MM.1S (cell line): ENCODE results near the gene YWHAG.
A peak's percentile ranks its signal among the peaks of the same experiment; 100 is the strongest.

Experiments used
- DNase-seq: peaks from one replicate; pipeline ENCODE4 v3.0.0-alpha.2; 2015
- H2AFZ ChIP-seq: fragments of 300-600 bp; sonication (generic); 2 replicates; pipeline ENCODE4 v1.6.0; 2016; ENCODE audit warnings: antibody characterized with exemption, low read length
- H3F3A ChIP-seq: fragments of 300-600 bp; sonication (generic); 2 replicates; pipeline ENCODE4 v1.6.1; 2016; ENCODE audit warnings: mild to moderate bottlenecking, antibody characterized with exemption, low read length, moderate library complexity, mixed read lengths; ENCODE audit not compliant: insufficient read depth
- H3K27ac ChIP-seq: fragments of 300-600 bp; sonication (generic); 2 replicates; pipeline ENCODE4 v1.5.1; 2016; ENCODE audit warnings: mild to moderate bottlenecking, low read length
- H3K27me3 ChIP-seq: fragments of 300-600 bp; sonication (generic); replicated peaks from 2 replicates; pipeline ENCODE4 v1.6.0; 2016; ENCODE audit warnings: low read length; ENCODE audit not compliant: insufficient read depth
- H3K36me3 ChIP-seq: fragments of 300-600 bp; sonication (generic); replicated peaks from 2 replicates; pipeline ENCODE4 v1.6.1; 2016; ENCODE audit warnings: mild to moderate bottlenecking, low read length, mixed read lengths; ENCODE audit not compliant: insufficient read depth
- H3K4me1 ChIP-seq: fragments of 300-600 bp; sonication (generic); 2 replicates; pipeline ENCODE4 v1.6.1; 2016; ENCODE audit warnings: low read length, mixed read lengths
- H3K4me2 ChIP-seq: fragments of 300-600 bp; sonication (generic); 2 replicates; pipeline ENCODE4 v1.6.0; 2016; ENCODE audit warnings: low read depth, low read length
- H3K4me3 ChIP-seq: fragments of 300-600 bp; sonication (generic); 2 replicates; pipeline ENCODE4 v1.5.1; 2016; ENCODE audit warnings: low read length, mixed read lengths
- H3K79me2 ChIP-seq: fragments of 300-600 bp; sonication (generic); 2 replicates; pipeline ENCODE4 v1.6.1; 2016; ENCODE audit warnings: mixed run types, low read length, mixed read lengths
- H3K9ac ChIP-seq: fragments of 300-600 bp; sonication (generic); 2 replicates; pipeline ENCODE4 v1.6.1; 2016; ENCODE audit warnings: low read length, mixed read lengths
- H3K9me2 ChIP-seq: fragments of 300-600 bp; sonication (generic); replicated peaks from 2 replicates; pipeline ENCODE4 v1.6.1; 2016; ENCODE audit warnings: mild to moderate bottlenecking, low read length, mixed read lengths; ENCODE audit not compliant: insufficient read depth
- H3K9me3 ChIP-seq: fragments of 300-600 bp; sonication (generic); replicated peaks from 2 replicates; pipeline ENCODE4 v1.6.1; 2016; ENCODE audit warnings: mild to moderate bottlenecking, low read length, mixed read lengths; ENCODE audit not compliant: insufficient read depth
- H4K20me1 ChIP-seq: fragments of 300-600 bp; sonication (generic); 2 replicates; pipeline ENCODE4 v1.6.1; 2016; ENCODE audit warnings: mild to moderate bottlenecking, low read length, moderate library complexity, mixed read lengths; ENCODE audit not compliant: insufficient read depth
- EZH2 ChIP-seq: fragments of 300-600 bp; sonication (generic); optimal IDR thresholded peaks from 2 replicates; pipeline ENCODE3; 2017; ENCODE audit warnings: low read depth, mild to moderate bottlenecking, antibody characterized with exemption, low read length, mixed read lengths
- EZH2phosphoT487 ChIP-seq: fragments of 300-600 bp; sonication (generic); IDR thresholded peaks from 2 replicates; pipeline ENCODE4 v1.6.1; 2018; ENCODE audit warnings: antibody characterized with exemption, low read length
- TF ChIP-seq, protein P1 (sequence below): fragments of 300-600 bp; sonication (generic); IDR thresholded peaks from 2 replicates; pipeline ENCODE4 v1.5.1; 2016; ENCODE audit warnings: antibody characterized with exemption, low read length, mixed read lengths

Gene YWHAG

DNA sequence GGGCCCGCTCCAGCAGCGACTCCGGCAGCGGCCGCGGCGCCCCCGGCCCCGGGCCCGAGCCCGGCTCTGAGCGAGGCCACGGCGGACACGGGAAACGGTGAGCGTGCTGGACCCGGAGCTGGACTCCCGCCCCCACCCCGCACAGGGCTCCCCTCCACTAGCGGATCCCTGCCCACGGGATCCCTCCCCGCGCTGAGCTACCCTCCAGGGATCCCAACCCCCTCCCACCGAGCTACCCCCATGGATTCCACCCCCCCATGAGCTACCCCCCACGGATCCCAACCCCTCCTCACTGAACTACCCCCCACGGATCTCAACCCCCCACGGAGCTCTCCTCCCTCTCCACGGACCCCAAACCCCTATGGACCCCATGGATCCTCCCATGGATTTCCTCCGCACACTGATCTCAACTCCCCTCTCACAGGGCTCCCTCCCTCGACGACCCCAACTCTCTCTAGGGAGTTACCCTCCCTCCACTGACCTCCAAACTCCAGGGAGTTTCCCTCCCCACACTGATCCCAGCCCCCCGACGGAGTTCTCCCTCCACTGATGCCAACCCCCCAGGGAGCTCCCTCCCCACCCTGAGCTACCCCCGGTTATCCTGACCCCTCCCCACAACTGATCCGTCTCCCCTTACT is 77.0 kb downstream of the YWHAG start:
- Histone ChIP-seq H3K4me2 (peak overlapping the region; percentile 29; the same call in 1 of the 2 replicates), H3K9me3 (no peaks in the 10 kb centered on the region), H3F3A (no peaks in the 10 kb centered on the region), H3K4me1 (no peaks in the 10 kb centered on the region), H3K79me2 (no peaks in the 10 kb centered on the region), H3K36me3 (no peaks in the 10 kb centered on the region), H3K27me3 (peaks cover 77% of the 10 kb centered on the region), H3K9ac (no peak overlapping the region), H3K4me3 (no peak overlapping the region), H2AFZ (no peak overlapping the region), H3K9me2 (no peaks in the 10 kb centered on the region), H4K20me1 (no peaks in the 10 kb centered on the region), H3K27ac (no peak overlapping the region)
- no peak for DNase-seq
- TF ChIP-seq, protein P1, sequence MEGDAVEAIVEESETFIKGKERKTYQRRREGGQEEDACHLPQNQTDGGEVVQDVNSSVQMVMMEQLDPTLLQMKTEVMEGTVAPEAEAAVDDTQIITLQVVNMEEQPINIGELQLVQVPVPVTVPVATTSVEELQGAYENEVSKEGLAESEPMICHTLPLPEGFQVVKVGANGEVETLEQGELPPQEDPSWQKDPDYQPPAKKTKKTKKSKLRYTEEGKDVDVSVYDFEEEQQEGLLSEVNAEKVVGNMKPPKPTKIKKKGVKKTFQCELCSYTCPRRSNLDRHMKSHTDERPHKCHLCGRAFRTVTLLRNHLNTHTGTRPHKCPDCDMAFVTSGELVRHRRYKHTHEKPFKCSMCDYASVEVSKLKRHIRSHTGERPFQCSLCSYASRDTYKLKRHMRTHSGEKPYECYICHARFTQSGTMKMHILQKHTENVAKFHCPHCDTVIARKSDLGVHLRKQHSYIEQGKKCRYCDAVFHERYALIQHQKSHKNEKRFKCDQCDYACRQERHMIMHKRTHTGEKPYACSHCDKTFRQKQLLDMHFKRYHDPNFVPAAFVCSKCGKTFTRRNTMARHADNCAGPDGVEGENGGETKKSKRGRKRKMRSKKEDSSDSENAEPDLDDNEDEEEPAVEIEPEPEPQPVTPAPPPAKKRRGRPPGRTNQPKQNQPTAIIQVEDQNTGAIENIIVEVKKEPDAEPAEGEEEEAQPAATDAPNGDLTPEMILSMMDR = no peak

DNA sequence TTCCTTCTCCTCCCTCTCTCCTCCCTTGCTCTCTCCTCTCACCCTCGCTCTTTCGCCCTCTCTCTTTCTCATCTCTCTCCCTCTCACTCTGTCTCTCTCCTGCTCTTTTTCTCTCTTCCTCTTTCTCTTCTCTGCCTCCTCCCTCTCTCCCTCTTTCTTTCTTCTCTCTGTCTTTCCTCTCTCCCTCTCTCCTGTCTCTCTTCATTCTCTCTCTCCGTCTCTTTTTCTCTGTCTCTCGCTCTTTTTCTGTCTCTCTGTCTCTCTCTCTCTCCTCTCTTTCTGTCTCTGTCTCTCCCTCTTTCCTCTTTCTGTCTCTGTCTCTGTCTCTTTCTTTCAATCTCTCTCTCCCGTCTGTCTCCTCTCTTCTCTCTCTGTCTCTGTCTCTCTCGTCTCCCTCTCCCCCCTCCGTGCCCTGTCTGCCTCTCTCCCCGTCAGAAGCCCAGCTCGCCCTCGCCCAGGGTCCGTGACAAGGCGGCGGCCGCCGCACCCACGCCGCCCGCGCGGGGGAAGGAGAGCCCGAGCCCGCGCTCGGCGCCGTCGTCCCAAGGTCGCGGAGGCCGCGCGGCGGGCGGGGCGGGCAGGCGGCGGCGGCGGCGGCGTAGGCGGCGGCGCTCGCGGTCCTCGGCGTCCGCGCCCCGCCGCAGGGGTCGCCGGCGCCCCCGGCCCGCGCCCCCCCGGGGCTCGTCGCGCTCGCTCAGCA is 77.6 kb downstream of the YWHAG start:
- no peaks in the 10 kb centered on the region for H3K9me2 ChIP-seq
- peak overlapping the region; percentile 52; the same call in 1 of the 2 replicates for H3K4me2 ChIP-seq
- no peak overlapping the region for H3K9ac ChIP-seq
- H3K9me3 ChIP-seq = no peaks in the 10 kb centered on the region
- H2AFZ ChIP-seq = 0 out of 2 replicates have a peak overlapping the region, but pooled peaks have one; percentile 42
- TF ChIP-seq EZH2phosphoT487 = no peak
- TF ChIP-seq, protein P1 = no peak
- no peak for TF ChIP-seq EZH2
- no peaks in the 10 kb centered on the region for H3K4me1 ChIP-seq
- peaks cover 73% of the 10 kb centered on the region for H3K27me3 ChIP-seq
- H3K4me3 ChIP-seq = no peak overlapping the region; the same call in 1 of the 2 replicates
- no peaks in the 10 kb centered on the region for H3F3A ChIP-seq
- no peaks in the 10 kb centered on the region for H4K20me1 ChIP-seq
- no peaks in the 10 kb centered on the region for H3K79me2 ChIP-seq
- no peak overlapping the region for H3K27ac ChIP-seq
- no peaks in the 10 kb centered on the region for H3K36me3 ChIP-seq
- DNase-seq = no peak

DNA sequence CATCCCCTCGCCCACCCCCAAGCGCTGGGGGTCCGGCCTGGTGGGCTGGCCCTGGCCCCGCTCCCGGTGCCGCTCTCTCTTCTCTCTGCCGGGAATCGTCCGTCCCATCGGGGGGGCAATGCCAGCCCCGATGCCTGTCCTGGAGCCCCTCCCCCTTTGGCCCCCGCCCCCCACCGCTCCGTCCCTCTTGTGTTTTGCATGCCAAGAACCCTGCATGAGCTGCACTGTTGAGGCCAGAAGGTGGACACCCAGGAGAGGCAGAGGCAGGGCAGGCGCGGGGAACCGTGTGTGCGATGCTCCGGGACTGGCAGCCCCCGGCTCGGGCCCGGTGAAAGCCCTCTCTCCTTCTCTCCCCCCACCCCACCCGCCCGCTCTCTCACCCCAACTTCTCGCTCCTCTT is 78.4 kb downstream of the YWHAG start:
- Histone ChIP-seq H3K4me1 (no peaks in the 10 kb centered on the region), H3K9me3 (no peaks in the 10 kb centered on the region), H4K20me1 (no peaks in the 10 kb centered on the region), H3F3A (no peaks in the 10 kb centered on the region), H3K4me2 (no peak overlapping the region), H3K9ac (no peak overlapping the region), H3K4me3 (no peak overlapping the region), H3K36me3 (no peaks in the 10 kb centered on the region), H3K27me3 (peaks cover 65% of the 10 kb centered on the region), H3K9me2 (no peaks in the 10 kb centered on the region), H3K27ac (no peak overlapping the region), H3K79me2 (no peaks in the 10 kb centered on the region), H2AFZ (no peak overlapping the region)
- no peak for DNase-seq
- TF ChIP-seq EZH2phosphoT487 (no peak), EZH2 (no peak)
- TF ChIP-seq, protein P1 = no peak
